ENCODE data around the gene GMPR.

The GMPR gene

GRCh38 chr6:16274885-16275589, 36.6 kb downstream of the GMPR start:
- no peak for DNase-seq

GRCh38 chr6:16277101-16277981, 39.0 kb downstream of the GMPR start:
- peak; percentile 89 for DNase-seq

GRCh38 chr6:16278048-16278724, 39.8 kb downstream of the GMPR start:
- DNase-seq = no peak

- DNase-seq = no peak
Observed at GRCh38 chr6:16278750-16279149, 40.4 kb downstream of the GMPR start.

GRCh38 chr6:16279243-16279642, 40.9 kb downstream of the GMPR start:
- DNase-seq = no peak

GRCh38 chr6:16282370-16282769, 44.0 kb downstream of the GMPR start:
- no peak for DNase-seq

- no peak for DNase-seq
Observed at GRCh38 chr6:16284472-16284871, 46.1 kb downstream of the GMPR start.

- DNase-seq = no peak
Observed at GRCh38 chr6:16285467-16286150, 47.2 kb downstream of the GMPR start.

- DNase-seq = no peak
Observed at GRCh38 chr6:16286151-16286522, 47.8 kb downstream of the GMPR start.

- DNase-seq = no peak
Observed at GRCh38 chr6:16288163-16288562, 49.8 kb downstream of the GMPR start.

GRCh38 chr6:16291739-16292138, 53.4 kb downstream of the GMPR start:
- DNase-seq = no peak

- DNase-seq = no peak
Observed at GRCh38 chr6:16292432-16292831, 54.0 kb downstream of the GMPR start.

GRCh38 chr6:16292942-16293341, 54.6 kb downstream of the GMPR start:
- DNase-seq = no peak

- no peak for DNase-seq
Observed at GRCh38 chr6:16294371-16294770, 56.0 kb downstream of the GMPR start.

- DNase-seq = no peak
Observed at GRCh38 chr6:16295060-16295459, 56.7 kb downstream of the GMPR start.

- DNase-seq = no peak
Observed at GRCh38 chr6:16295471-16295870, 57.1 kb downstream of the GMPR start.

GRCh38 chr6:16296061-16296670, 57.8 kb downstream of the GMPR start:
- DNase-seq = no peak

GRCh38 chr6:16299861-16300260, 61.5 kb downstream of the GMPR start:
- no peak for DNase-seq

GRCh38 chr6:16301511-16301910, 63.1 kb downstream of the GMPR start:
- no peak for DNase-seq

GRCh38 chr6:16302721-16303552, 64.5 kb downstream of the GMPR start:
- DNase-seq = no peak

GRCh38 chr6:16305246-16305725, 66.9 kb downstream of the GMPR start:
- DNase-seq = no peak

- DNase-seq = no peak
Observed at GRCh38 chr6:16305788-16306187, 67.4 kb downstream of the GMPR start.
